ENCODE measurements around the gene VKORC1.
"Not testable (repeated sequence)": the region's sequence is repeated elsewhere in the genome, so short reads cannot be mapped to it uniquely, and the experiment has no call there.

VKORC1 gene

DNA sequence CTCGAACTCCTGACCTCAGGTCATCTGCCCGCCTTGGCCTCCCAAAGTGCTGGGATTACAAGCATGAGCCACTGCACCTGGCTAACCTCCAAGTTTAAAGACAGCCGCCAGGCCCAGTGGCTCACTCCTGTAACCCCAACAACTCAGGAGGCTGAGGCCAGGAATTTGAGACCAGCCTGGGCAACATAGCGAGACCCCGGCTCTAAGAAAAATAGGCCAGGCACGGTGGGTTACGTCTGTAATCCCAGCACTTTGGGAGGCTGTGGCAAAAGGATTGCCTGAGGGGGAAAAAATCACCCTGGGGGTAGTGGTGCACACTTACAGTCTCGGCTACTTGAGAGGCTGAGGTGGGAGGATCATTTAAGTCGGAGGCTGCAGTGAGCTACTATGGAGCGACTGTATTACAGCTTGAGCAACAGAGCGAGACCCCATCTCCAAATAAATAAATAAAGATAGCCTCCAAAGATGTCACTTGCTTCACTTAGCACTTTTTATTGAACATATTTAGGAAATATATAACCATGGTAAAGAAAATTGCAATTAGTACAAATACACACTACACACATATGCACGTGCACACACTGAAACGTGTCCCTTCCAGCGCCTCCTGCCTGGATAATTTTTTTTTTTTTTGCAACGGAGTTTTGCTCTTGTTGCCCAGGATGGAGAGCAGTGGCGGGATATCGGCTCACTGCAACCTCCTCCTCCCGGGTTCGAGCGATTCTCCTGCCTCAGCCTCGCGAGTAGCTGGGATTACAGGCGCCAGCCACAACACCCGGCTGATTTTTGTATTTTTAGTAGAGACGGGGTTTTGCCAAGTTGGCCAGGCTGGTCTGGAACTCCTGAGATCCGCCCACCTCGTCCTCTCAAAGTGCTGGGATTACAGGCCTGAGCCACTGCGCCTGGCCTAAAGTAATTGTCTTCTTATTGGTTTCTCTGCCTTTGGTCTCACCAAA is 12.2 kb upstream of the VKORC1 start:
- DNase-seq = no peak

DNA sequence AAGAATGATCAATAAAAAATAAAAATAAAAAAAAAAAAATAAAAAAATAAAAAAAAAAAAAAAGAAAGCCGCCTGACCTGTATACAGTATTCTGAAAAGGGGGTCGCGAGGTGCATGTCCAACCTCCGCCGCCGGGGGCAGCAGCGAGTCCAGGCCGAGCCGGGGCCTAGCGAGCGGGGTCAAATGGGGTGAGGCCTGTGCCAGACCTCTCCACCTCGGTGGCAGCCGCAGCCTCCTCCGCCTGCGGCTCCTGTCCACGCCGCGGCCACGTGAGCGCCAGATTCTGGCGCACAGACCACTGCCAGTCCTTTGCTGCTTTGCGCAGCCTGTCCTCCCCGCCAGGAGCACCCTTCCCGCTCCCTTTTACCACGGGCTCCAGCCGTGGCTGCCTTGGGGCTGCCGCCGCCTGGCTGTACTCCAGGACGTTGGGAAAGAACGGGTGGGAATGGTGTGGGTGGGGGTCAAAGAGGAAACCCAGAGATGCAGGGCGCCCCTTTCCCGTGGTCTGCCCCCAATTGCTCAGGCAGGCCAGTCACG is 11.1 kb upstream of the VKORC1 start:
- no peak for DNase-seq

DNA sequence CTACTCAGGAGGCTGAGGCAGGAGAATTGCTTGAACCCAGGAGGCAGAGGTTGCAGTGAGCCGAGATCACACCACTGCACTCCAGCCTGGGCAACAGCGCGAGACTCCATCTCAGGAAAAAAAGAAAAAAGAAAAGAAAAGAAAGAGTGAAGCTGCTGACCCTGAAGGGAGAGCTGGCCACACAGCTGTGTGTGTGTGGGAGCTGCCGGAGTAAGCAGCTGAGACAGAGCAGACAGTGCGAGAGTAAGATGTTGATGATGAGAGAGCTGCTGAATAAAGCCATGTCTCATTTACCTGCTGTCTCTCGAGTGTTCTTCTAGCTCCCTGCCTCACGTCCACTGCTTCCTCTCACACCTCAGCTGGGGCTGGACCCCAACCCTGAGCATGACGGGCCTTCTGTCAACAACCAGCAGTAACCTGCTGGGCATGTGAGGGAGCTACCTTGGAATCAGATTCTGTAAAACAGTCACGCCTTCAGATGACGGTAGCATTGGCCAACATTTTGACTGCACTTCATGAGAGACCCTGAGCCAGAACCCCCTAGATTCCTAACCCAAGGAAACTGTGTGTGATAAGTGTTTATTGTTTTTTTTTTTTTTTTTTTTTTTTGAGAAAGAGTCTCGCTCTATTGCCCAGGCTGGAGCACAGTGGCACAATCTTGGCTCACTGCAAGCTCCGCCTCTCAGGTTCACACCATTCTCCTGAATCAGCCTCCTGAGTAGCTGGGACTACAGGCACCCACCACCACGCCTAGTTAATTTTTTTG is 6.5 kb upstream of the VKORC1 start:
- DNase-seq = not testable (repeated sequence)

DNA sequence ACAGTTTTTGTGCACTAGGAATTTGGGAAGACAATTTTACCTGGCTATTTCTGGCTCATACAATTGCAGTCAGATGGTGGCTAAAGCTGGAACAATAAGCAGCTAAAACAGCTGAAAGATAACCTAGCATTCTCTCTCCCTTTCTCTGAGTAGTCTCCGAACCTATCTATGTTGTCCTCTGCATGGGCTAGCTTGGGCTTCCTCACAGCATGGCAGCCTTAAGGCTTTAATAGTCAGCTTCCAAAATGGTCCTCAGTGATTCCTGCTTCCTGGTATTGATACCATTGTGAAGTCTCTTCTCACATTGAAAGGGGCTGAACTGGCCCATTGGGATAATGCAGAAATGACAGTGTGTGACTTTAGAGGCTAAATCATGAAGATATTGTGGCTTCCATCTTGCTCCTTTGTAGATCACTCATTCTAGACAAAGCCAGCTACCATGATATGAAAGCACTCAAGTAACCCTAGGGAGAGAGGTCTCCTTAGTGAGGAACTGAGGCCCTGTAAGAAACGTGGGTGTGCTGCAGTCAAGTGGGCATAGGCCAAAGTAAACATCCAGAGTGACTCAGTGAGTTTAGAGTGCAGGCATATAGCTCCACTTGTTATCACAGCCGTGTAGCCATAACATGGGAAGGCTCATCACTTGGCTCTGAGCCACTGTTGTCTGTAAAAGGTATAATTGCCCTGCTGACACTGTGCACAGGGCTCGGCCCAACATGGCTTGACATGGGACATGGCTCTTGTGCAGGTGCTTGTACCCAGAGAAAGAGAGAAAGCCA is 5.5 kb upstream of the VKORC1 start:
- no peak for DNase-seq

DNA sequence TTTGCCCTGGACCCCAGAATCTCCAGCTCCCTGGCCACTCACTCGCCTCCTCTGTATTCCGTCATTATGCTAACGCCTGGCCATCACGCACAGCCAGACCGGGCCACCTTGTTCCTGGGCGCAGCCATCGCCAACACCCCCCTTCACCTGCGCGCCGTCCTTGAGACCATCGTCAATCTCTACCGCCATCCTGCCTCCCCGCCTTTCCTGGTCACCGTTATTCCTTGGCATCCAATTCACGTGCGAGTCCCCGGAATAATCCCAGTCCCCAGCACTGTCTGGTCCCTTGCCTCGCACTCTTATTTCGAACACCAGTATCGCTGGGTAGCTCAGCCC is 541 bp downstream of the VKORC1 start:
- DNase-seq = no peak

DNA sequence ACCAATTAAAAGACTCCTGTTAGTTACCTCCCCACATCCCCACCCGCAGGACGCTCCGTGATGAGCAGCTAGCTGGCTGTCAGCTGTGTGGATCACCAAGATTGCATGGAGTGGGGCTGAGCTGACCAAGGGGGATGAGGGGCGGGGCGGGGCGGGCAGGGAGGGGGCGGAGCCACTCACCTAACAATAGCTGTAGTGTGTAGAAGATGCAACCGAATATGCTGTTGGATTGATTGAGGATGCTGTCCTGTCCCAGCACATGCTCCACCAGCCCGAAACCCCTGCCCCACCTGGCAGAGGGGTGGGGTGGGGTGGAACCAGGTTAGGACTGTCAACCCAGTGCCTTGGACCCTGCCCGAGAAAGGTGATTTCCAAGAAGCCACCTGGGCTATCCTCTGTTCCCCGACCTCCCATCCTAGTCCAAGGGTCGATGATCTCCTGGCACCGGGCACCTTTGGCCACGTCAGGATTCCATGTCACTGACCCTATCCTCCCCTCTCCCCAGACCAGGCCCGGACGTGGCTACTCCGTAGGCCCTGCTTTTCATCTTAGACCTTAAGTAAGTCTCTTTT is 1.4 kb downstream of the VKORC1 start:
- DNase-seq = no peak

DNA sequence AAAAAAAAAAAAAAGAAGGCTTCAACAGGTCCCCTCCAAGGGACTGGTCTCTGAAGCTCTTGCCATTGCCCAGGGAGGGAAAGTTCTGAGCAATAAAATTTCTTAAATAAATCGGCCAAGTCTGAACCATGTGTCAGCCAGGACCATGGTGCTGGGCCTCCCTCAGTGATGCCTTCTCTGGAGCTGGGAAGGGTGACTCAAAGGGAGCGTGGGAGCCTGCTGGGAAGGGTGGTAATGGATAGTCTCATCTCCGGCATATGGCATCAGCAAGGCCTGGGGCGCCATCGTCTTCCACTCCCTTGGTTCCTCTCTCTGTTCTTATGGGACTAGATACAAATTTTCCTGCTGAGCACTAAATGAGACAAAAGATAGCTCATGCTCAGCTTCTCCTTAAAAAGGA is 2.3 kb downstream of the VKORC1 start:
- no peak for DNase-seq

DNA sequence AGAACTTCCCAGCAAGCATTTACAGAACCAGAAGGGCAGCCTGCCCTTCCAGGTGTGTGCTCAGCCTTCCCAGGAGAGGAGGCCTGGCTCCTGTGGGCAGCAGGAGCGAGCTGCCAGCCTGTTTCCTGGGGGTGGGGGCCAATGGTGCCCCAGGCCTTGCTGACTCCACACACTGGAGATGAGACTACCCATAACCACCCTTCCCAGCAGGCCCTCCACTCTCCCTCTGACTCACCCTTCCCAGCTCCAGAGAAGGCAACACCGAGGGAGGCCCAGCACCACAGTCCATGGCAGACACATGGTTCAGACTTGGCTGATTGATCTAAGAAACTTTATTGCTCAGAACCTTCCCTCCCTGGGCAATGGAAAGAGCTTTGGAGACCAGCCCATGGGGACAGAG is 4.1 kb downstream of the VKORC1 start:
- DNase-seq = no peak

DNA sequence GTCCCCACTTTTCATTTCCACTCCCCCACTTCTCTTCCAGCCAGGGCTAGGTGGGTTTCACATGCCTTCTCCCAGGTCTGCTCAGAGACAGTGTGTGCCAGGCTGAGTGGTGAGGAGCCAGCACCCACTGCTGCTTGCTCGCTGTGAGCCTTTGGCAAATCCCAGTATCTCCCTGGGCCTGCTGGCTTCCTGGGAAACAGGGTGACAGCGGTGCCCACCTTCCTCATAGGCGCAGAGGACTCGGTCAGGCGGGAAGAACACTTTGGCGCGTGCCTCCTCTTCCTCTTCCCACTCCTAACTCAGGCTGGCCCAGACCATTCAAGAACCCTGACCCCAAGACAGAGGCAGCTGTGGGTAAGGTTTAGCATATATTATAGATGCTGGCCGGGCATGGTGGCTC is 5.4 kb downstream of the VKORC1 start:
- no peak for DNase-seq

DNA sequence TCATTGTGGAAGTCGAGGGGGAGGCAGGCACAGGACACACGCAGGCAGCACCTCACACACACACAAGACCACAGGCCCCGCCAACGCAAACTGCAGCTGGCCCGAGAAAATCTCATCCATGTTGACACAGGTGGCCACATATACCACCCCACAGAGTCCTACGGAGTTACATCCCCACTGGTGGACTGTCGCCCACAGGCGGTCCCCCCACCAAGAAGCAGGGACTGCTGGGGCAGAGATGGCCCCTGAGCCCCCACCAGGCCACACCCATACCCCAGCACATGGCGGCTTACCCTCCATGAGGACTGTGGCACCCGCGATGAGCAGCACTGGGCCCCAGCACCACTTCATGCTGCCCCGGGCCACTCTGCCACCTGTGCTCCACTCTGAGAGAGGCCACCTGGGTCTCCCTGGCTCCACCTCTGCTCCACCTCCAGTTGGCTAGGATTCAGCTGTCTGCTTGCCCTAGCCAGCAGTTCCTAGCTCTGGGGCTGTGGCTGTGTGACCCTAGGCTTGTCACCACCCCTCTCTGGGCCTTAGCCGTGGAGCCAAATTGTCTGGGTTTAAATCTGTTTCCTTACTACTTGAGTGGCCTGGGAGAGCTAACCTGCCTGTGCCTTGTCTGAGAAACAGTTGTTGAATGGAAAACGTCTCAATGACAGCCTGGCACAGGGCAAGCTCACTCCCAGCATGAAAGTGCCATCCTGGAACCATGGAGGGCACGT is 6.0 kb downstream of the VKORC1 start, which contains the start of gene PRSS53:
Gene PRSS53 (minus strand): TSS at position 485 of the 725 bp plus-strand sequence. CDS start 134 bp downstream, at position 351.
- DNase-seq = no peak

DNA sequence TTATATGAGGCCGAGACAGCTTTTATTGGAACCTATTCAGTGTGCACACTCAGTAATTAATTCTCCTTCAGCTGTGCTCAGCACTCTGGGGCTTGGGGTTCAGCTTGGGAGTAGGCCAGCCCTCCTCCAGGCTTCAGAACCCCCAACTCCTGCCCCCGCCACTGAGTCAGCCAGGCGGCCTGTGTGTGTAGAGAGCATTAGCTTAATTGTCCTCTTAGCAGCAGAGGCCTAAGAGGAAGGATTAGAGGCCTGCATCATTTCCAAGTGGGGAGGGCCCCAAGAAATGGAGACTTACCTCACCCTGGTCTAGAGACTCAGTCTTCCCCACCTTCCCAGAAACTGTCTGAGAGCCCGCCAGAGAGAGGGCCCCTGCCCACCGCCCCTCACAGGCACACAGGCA is 6.6 kb downstream of the VKORC1 start:
- no peak for DNase-seq

DNA sequence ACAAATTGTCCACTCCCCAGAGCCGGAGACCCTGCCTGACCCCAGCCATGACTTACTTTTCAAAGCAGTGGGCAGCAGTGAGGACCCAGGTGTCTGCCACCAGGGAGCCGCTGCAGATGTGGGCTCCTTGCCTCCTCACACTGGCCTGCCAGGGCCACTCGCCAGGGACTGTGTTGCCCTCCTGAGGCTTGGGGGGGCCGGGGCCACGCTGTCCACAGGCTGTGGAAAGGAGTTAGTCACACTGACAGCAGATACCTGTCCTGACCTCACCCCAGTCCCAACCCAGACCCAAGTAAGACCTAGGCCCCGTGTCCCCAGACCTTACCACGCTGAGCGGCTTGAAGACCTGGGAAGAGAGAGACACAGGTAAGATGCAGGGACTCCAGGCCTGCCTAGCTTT is 7.1 kb downstream of the VKORC1 start:
- DNase-seq = no peak

DNA sequence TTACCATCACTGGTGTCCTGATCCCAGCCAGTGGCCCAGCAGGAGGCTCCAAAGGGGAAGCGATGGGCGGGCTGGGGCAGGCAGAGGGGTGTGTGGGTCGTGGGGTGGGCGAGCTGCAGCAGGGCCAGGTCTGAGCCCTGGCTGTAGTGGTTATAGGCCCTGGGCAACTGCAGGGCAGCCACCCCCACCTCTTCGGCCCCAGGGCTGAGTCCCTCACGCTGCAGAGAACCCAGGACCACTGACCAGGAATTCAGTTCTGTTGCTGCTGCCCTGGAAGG is 8.0 kb downstream of the VKORC1 start:
- no peak for DNase-seq

DNA sequence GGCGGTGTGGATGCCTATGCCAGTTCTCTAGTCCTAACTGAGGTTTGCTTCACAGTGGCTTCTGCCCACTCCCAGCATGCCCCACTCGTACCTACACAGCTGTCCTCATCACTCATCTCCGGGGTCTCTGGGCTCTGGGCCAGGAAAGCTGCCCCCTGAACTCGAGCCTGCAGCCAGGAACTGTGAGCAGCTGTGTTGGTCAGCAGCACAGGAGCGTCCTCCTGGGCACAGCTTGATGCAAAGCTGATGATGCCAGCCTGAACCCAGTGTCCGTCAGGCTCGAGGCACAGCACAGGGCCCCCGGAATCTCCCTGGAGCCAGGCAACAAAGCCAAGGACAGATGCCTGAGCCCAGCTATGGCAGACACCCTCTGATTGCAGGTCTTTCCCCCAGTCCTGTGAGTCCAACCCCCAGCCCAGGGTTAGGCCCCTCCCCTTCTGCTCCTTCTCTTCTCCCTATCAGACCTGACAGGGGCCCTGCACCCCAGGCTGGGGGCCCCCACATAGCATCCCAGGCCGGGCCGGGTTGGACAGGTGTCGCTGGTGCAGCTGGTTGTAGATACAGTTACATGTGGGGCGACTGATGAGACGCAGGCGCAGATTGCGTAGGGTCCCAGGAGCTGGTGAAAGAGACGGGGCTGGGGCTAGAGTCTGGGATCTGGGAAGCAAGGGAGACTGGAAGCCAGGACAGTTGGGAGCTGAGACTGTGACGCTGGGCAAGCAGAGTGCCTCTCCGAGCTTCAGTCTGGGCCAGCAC is 8.5 kb downstream of the VKORC1 start:
- DNase-seq = no peak

DNA sequence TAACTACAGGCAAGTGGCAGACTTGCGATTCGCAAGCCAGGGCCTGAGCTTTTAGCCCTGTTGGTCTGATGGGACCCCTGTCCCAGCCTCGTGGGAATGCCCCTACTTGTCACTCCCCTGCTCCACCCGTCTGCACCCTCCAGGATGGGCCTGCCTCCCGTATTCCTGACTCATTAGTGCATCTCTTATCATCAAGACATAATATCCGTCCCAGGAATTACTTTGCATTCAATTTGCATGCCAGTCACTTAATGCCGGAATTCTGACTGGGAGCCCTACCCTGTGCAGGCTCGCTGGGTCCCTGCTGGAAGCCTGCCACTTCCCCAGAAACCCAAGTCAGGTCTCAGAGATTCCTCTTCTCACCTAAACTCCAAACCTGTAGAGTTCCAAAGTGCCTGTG is 9.2 kb downstream of the VKORC1 start:
- no peak for DNase-seq

DNA sequence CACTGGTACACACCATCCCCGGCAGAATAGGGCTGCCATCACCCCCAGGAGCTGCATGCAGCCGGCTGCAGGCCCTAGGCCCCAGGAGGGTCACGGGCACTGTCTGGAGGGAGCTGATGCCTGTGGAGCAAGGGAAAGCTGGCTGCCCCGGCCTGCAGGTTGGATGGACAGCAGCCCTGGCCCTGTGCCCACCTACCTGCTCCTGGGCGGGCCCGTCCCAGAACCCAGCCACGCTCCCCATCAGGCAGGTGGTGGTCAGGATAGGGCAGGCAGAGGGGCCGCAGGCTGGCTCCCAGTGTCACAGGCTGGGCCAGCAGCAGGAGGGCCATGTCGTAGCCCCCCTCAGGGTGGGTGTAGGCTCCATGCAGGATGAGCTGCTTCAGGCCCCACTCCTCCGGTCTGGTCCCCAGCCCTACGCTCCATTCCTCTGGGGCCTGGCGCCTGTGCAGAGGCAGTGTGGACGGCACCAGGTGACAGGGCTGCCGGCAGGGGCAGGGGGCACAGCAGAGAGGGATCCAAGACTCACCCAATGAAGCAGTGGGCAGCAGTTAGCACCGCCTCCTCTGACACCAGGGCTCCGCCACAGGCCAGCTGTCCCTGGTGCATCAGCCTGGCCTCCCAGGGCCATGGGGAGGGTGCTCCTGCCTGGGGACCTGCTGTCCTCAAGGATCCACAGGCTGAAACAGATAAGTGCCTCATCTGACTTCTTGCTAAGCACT is 9.9 kb downstream of the VKORC1 start:
- DNase-seq = no peak

DNA sequence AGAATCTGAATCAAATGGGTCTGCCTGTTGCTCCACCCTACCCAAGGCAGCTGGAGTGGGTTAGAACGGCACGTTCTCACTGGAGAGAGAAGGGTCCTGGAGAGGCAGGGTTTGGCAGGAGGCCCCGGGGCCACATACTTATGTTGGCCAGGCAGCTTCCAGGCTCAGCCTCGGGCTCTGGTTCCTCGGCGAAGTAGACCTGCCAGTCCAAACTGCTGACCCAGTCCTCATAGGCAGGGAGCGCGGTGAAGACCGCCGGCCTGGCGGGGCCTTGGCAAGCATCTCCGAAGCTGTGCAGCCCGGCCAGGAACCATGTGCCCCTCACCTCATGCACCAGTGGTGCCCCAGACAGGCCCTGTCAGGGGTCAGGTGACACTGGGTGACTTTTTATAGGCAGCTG is 10.6 kb downstream of the VKORC1 start:
- no peak for DNase-seq

DNA sequence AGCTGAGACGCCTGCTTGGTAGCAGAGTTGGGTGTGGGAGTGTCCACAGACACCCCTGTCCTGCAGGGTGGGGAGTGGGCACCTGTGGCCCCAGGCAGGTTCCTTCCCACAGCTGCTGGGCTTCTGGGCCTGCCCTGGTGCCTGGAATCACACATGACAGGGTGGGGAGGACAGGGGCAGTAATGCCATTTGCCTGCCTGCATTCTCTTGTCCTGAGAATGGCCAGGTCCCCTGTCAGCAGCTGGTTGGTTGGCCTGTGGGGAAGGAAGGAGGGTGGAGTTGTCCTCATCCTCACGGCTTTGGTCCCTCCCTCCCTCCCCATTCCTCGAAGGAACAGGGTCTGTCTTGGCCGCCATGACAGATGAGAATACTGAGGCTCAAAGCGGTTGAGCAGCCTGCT is 11.0 kb downstream of the VKORC1 start:
- DNase-seq = no peak

DNA sequence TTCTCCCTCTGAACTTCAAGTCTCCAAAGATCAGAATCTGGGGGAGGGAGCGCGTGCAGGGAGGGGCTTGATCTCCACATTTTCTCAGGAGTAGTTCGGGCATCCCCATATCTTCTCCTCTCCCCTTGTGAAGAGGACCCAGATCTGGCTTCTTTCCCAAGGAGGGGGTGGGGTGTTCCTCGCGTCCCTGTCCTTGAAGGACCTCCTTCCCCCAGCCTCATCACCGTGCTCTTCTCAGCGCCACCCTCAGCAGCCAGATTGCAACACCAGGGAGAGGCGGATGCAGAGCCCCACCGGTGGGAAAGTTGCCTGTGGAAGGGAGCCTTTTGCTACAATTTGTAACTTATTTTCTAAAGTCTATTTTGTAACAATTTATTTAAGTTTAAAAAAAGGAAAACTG is 11.5 kb downstream of the VKORC1 start:
- DNase-seq = no peak

DNA sequence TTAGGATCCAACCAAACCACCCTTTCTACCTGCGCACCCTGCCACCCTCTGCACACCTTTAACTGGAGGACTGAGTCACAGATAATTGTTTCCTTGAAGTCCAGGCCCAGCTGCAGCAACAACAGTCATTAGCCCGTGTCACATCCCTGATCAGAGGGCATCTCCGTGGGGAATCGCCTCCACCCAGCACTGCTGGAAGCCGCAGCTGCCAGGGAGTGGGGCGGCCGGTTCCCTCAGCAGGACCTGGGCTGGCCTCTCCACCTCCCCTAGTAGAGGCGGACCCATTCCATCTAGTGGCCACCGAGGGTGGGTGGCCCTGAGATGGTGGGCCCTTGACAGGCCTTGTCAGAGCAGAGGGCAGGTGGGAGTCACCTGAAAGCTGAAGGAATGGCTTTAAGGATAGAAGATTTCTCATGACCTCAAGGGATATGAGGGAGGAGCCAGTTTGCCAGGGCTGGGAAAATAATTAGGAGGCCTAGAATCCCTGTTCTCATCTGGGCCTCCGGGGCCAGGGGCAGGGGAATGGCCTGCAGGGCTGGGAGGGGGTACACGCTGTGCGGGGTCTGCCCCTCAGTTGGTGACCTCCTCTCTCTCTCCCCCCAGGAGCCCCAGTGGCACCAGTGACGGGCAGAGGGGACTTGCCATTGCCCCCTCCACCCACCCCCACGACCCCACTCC is 12.1 kb downstream of the VKORC1 start:
- DNase-seq = no peak

All from cortex of kidney (tissue), 1 donor.